A673 (cell line): ENCODE data around the gene RAB32.

Source experiments
- EZH2 ChIP-seq: fragments of 200-600 bp; sonication (generic); IDR thresholded peaks from 2 replicates; pipeline ENCODE4 v1.6.1; 2017; ENCODE audit warnings: borderline replicate concordance, low read depth, mild to moderate bottlenecking, mixed read lengths, antibody characterized with exemption, low read length; ENCODE audit not compliant: poor library complexity, severe bottlenecking
- TF ChIP-seq, protein P1 (sequence below): fragments of 300-800, 200-600 bp; sonication (generic); conservative IDR thresholded peaks from 2 replicates; pipeline ENCODE4 v1.5.1; 2017; ENCODE audit warnings: low read depth, mild to moderate bottlenecking, antibody characterized with exemption, low read length, moderate library complexity, mixed read lengths

DNA sequence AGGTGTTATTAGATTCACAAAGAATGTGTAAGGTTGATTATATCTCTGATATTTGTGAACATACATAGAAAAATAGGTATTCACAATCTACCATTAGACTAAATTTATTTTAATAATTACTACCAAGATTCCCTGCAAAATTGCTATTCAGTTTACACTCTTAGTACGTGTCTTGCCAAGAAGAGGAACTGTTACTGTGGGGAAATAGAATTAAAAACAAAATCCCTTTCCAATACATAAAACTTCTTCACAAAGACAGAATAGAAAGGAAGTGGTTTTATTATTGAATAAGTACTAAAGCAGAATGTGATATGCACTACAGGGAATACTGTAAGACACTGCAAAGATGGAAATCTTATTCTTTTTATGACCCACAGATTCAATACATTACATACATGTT lies 17.0 kb downstream of the RAB32 start:
- TF ChIP-seq, protein P1, sequence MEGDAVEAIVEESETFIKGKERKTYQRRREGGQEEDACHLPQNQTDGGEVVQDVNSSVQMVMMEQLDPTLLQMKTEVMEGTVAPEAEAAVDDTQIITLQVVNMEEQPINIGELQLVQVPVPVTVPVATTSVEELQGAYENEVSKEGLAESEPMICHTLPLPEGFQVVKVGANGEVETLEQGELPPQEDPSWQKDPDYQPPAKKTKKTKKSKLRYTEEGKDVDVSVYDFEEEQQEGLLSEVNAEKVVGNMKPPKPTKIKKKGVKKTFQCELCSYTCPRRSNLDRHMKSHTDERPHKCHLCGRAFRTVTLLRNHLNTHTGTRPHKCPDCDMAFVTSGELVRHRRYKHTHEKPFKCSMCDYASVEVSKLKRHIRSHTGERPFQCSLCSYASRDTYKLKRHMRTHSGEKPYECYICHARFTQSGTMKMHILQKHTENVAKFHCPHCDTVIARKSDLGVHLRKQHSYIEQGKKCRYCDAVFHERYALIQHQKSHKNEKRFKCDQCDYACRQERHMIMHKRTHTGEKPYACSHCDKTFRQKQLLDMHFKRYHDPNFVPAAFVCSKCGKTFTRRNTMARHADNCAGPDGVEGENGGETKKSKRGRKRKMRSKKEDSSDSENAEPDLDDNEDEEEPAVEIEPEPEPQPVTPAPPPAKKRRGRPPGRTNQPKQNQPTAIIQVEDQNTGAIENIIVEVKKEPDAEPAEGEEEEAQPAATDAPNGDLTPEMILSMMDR, result no peak
- no peak for TF ChIP-seq EZH2
